GM21528 (cell line): ENCODE measurements around the gene RPS18.

Experiments
- ATAC-seq: cut with Tn5 transposase; IDR thresholded peaks from one replicate; pipeline ENCODE4 v1.9.1; 2021; ENCODE audit warnings: mild to moderate bottlenecking, moderate library complexity; ENCODE audit not compliant: unreplicated experiment, low FRiP score

The RPS18 gene

DNA sequence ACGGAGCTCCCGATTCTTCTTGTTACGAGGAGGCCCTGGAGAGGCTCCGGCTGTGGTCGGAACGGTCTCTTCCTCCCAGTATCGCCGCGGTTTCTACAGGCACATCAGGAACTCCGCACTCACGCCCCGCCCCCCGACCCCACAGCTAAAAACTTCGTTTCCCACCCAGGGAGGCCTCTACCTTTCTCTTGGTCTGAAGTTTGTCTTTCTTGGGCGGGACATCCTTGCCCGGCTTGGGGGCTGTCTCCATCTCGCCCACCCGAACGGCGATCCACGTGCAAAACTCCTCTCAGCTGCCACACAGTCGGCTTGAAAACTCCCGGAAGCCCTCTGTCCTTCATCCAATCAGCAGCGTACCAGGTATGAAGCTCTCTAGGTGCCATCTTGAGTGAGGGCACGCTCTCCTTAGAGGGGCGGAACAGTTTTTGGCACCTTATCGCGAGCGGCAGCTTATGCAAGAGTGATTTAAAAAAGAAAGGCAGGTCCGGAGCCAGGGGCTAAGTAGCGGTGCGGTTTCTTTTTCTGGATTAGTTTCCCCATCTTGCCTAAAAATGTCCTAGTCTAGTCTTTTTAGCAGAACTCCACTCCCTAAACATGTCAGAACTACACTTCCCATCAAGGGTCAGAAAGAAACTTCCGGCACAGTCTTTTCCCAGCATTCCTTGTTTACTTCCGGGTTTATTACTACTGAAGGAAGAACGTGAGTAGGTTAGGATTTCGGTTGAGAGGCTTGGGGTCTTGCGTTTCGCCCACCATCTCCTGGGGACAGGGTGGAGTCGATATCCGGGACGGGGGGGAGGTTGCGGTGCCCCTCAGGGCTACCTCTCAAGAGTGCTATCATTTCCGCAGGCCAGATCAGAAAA is 17.3 kb downstream of the RPS18 start, which contains the start of the genes PFDN6 and WDR46:
Gene PFDN6, plus strand, starts transcription at position 681 of the 863 bp plus-strand sequence. CDS start 256 bp downstream, outside the sequence.
Gene WDR46, minus strand, starts transcription at position 319 of the 863 bp plus-strand sequence. Its CDS starts 69 bp downstream, at position 250.
- ATAC-seq, result peak; percentile 70

DNA sequence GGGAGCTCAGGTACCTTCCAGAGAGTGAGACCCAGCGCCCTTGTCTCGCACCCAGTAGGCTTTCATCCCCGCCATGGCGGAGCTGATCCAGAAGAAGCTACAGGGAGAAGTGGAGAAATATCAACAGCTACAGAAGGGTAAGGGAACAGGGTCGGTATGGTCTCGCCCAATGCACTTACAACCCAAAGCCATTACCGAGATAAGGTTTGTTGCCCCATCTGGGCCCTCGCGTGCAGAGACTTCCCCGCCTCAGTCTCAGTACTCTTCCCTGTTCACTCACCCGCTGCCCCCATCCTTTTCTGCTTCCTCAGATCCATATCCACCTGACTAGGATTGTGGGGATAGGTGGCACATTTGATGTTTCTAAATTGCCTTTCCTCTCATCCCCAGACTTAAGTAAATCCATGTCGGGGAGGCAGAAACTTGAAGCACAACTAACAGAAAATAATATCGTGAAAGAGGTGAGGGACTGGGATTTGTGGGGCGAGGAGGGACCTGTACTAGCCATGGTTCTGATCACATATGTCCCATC is 18.0 kb downstream of the RPS18 start:
- peak; percentile 17 for ATAC-seq

DNA sequence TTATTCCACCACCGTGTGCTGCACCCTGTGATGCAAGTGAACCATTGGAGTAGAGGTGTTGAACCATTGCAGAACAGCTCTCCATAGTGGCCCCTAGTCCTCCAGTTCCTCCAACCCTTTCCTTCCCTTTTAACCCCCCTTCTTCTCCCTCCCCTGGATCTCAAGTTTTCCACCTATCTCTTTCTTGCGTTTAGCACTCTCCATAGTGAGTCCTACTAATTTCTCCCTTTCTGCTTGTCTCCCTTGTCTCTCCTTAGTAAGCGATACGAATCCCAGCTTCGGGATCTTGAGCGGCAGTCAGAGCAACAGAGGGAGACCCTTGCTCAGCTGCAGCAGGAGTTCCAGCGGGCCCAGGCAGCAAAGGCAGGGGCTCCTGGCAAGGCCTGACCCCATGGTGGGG is 18.6 kb downstream of the RPS18 start:
- ATAC-seq, result no peak

DNA sequence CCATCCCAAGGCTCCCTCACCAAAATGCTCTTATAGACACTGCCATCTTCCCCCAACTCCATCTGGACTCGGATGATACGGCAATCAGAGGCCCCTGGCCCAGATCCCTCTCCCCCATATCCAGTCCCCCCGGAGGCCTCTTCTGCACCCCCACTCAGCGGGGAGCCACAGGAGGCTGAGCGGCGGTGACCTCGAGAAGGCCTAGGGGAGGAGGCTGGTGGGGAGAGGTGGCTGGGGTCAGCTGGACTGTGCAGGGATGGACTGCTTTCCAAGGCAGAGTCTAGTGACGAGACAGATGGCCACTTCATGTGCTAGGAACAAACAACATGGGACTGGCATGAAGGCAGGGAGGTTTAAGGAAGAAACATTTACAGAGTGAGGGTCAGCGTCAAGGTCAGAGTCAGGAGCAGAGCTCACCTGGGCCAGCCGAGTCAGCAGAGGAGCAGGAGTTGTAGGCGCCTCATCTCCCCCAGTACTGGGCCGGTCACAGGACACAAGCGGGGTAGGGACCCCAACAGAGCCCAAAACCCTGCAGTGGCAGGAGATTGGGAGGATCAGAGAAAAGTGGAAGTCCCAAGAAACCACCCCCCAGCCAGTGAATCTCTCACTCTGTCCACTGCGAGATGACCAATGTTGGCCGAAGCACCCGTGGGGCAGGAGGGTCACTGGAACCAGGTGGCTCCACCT is 21.3 kb downstream of the RPS18 start:
- ATAC-seq, result no peak

DNA sequence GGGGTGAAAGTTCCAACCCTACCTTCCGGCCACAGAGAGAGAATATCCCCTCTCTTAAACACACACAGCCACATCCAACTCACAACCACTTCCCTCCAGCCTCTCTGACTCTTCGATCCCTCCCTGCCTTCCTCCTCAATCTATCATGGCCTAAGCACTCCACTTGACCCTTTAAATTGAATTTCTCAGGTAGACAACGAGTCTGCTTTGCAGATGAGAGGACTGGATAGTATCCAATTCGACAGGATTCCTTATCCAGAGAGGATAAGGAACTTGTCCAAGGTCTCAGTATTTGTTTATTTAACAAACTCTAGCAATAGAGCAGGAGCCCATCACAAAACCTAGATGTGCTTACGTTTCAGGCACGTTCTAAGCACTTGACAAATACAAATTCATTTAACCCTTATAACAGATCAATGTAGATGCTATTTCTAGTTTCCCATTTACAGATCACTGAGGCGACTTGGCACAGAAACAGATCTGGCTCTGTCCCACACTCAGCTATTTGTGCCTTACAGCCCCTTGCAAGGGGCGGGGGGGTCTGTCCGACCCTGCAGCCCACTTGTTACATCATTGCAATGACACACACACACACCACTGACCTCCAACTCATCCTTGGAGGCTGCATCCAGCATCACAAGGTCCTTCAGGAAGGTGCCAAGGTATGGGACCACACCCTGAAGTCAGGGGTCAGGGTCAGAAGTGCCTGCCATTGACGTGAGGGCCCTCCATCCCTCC is 22.4 kb downstream of the RPS18 start:
- ATAC-seq, result no peak

DNA sequence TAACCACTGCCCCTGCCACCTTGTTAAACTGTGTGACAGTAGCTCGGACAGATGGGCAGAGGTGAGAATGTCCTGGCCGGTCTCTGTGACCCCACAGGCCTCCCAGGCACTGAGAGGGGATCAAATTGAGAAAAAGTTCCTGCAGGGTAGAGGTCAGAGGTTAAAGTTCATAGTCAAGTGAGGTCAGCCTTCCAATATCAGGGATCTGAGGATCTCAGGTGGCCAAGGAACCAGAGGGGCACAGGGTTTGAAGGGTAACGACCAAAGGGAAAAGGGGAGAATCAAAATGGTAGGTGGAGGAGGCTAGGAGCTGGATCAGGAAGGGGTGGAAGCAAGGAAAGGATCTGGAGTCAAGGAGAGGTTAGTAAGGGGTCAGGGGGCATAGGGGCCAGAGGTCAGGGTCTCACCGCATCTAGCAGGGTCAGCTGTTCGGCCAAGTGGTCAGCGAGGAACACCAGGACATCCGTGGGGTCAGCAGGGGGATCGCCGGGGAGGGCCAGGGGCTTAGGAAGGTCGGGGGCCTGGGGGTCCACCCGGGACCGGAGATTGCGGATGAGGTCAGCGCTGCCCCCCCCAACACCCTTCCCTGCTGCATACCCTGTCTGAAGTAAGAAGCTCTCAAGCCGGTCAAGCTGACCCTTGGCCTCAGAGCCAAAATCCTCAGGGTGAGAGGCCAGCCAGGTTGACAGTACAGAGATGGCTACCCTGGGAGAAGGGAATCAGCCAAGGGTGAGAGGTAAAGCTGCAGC is 23.9 kb downstream of the RPS18 start:
- ATAC-seq, result no peak

DNA sequence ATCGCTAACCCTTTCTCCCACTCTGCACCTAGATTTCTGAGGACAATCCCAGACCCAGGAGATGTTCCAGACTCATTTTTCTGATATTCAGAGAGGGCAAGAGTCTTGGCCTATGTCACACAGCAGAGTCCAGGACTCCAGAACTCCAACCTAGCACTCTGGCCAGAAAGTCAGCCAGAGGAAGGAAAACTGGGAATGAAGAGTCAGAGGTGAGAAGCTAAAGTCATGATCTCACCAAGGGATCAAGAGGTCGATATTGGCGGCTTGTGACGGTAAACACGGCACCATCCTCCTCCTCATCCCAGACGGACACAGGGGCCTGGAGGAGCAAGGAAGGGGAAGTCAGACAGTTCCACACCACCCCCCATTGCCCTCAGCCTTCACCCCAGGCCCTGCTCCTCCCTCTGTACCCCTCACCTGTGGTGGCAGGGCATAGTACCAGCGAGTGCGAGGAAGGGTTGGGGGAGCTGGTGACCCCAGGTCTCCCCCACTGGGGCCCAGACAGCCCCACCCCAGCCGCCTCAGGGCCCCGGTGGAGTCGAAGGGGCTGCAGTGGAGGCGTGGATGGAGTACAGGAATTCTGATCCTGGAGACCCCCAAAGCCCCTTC is 25.0 kb downstream of the RPS18 start:
- no peak for ATAC-seq

DNA sequence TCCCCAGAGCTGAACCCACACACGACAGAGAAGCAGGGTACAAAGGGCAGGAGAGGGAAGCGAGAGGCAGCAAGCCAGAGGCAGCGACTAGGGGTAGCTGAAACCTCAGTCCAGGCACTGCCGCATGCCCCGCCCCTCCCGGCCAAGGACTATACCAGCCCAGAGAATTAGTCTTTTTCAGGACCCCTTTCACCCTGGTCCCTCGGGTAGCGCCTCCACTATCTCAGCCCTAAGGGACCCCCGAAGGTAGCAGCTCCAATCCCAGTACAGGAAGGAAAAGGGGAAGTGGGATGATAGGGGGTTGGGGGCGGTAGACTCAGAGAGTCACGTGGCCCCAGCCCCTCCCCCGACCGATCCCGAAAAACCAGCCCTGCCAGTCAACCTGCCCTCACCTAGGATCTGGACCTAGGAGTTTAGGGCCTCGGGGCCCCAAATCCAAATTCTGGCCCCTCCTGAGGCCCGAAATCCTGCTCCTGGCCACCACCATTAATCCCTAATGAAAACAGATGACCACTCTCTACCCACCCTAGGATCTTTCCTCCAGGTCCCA is 25.6 kb downstream of the RPS18 start:
- no peak for ATAC-seq

DNA sequence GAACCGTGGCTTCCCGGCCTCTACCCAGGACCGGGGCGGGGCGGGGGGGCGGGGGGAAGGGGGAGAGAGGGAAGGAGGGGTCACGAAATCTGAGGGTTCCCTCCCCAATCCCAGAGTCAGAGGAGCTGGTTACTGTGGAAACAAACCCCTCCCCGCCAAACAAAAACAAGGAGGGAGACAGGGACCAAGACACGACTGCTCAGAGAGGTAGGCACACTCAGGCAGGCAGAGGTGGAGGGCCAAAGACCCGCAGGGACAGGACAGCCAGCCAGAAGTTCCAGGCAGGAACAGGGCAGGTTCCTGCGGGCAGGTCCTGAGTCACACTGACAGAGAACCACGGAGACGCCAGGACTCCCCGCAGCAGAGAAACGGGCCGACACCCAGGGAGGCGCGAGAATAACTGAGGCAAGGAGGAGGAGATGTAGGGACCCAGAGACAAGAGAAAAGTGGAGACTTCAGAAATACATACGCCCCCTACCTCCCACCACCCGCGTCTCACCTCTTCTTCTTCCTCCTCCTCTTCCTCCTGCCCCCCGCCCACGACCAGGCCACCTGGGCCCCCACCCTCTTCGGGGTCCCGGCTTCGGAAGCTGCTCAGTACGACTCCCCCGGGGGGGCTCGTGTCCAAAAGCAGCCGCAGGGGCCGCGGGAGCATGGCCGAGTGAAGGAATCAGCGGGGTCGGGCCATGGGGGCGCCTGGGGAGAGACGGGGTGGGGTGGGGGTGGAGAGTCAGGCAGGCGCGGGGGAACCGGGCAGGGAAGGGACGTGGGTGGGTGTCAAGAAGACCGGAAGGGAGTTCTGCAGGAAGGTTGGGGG is 26.3 kb downstream of the RPS18 start:
- ATAC-seq, result no peak

DNA sequence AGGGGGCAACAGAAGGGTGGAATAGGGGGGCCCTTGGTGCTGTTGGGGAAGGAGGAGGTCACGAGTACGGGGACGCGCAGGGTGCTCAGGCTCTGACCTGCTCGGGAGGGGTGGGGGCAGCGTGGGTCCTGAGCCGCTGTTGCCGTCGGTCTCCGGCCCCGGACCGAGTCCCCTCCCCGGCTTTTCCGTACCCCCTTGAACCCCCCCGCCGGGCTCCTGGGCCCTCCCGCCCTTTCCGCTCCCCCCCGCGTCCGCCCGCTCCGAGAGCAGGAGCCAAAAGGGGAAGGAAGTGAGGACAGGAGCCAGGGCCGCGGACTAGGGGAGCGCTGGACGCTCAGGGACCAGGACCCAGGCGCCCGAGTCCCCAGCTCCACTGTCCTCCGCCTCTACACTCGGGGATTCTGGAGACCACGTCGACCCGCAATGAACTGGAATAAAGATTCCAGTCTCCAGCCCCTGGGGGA is 26.9 kb downstream of the RPS18 start, which contains the start of gene RGL2:
Gene RGL2, minus strand, starts transcription at position 170 of the 464 bp plus-strand sequence. CDS start 332 bp downstream, outside the sequence.
- ATAC-seq, result peak; percentile 21

DNA sequence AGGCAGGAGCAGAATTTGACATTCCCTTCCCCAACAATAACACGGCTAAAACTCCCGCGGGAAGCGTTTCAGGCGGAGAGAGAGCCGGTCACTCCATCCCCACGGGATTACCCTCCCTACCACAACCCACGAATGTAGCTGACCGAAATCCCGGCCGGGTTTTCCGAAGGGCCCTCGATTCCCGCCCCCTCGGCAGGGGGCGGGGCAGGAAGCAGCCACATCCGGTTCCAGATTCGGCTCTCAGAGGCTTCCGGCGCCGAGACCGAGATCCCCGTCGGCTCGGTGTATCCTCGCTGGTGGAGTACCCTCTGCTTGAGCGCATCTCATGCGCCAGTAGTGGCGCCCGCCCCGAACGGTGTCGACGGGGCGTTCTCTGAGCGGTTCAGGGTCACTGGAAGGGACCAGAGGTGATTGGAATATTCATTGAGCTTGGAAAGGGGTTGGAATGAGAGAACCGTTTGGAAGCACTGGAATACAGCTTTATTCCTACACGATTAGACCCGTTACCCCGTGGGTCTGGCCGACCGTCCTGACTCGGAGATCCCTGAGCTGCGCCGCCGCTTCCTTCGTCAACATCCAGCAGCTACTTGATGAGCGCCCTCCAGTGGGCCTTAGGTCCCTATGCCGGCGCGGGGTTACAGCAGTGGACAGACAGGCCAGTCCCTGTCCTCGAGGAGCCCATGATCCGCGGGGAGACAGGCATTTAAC is 27.5 kb downstream of the RPS18 start:
- ATAC-seq, result peak; percentile 67

DNA sequence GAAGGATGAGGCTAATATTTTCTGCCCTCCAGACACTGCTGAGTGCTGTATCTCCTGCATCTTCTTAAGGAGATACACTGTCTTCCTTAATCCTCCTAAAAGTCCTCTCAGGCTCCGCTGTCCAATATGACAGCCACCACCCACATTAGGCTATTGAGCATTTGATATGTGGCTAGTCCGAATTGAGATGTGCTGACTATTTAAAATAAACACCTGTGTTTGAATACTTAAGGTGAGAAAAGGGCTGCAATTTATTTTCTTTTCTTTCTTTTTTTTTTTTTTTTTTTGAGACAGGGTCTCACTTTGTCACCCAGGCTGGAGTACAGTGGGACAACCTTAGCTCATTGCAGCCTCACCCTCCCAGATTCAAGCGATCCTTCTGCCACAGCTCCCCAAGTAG is 30.0 kb downstream of the RPS18 start:
- no peak for ATAC-seq

DNA sequence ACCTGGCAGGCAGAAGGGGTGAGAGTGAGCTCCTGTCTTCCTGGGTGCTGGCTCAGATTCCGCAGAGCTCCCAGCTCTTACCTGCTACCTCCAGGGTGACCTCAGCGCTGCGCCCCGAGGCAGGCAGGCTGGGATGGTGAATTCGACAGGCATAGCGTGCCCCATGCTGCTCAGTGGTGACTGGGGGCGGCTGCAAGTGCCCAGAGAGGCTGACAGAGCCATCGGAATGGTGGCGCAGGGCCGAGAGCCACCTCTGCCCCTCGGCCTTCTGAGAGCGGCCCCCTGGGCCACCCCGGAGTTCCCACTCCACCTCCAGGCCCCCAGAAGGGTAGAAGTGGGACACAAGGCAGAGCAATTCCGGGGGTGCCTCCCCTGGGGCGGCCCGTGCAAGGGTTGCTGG is 32.3 kb downstream of the RPS18 start:
- no peak for ATAC-seq

DNA sequence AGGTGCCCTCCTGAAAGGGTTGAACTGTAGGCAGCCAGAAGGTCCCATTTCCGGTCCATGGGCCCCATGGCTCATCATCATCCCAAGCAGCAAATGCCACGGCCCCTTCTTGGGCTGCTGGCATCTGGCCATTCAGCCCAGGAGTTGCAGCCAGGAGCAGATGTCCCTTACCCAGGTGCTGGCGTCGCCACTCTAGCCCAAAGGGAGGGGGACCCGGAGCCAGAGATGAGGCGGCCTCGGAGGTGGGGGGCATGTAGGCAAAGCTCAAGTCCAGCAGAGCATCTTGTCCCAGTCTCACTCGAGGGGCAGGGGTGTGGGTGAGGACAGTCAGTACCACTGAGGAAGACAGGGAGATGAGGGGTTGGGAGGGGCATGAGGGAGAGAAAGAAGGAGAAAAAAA is 33.2 kb downstream of the RPS18 start:
- no peak for ATAC-seq

DNA sequence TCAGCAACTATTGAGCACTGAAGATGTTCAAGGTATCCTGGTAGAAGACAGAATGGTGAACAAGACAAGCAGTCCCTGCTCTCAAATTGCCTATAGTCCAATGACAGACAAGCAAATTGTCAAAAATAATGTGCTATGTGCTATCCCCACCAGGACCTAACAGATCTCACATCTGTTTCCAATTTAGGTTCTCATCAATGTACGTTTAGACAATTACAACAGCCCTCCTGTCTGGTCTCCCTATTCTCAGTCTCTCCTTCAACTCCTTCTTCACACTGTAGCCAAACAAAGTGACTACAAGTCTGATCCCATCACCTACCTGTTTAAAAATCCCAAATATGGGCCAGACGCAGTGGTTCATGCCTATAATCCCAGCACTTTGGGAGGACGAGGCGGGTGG is 34.5 kb downstream of the RPS18 start:
- ATAC-seq, result no peak

DNA sequence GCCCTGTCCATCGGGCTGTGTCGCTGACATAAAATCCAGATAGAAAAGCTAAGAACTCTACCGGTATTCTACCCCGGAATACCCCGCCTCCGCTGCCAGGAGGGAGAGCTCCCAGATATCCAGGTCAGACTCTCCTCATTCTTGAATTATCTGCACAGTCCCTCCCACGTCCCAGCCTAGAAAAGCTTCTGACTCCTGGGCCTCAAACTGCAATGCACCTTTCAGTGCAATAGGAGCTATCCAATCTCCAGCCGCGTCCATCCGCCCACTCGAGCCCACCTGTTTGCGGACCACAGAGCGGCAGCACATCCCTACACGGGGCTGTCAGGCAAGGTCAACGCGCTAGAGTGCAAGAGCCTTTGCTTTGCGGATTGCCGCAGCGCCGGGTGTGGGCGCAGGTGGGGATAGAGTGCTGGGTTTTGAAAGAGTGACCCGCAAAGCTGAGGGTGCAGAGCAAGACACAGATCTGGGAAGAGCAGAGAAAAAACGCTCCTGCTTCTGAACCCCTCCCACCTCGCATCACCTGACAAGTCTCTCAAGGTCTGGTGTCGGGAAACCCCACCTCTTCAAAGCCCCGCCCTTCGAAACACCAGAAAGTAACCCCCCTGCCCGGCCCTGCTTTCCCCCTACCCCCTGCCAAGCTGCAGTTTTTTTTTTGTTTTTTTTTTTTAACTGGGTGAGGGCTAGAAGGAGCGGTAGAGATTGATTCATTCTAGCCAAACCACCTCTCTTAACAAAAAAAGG is 40.7 kb downstream of the RPS18 start:
- no peak for ATAC-seq
